ENCODE results near the gene LARGE1.

Gene LARGE1

DNA sequence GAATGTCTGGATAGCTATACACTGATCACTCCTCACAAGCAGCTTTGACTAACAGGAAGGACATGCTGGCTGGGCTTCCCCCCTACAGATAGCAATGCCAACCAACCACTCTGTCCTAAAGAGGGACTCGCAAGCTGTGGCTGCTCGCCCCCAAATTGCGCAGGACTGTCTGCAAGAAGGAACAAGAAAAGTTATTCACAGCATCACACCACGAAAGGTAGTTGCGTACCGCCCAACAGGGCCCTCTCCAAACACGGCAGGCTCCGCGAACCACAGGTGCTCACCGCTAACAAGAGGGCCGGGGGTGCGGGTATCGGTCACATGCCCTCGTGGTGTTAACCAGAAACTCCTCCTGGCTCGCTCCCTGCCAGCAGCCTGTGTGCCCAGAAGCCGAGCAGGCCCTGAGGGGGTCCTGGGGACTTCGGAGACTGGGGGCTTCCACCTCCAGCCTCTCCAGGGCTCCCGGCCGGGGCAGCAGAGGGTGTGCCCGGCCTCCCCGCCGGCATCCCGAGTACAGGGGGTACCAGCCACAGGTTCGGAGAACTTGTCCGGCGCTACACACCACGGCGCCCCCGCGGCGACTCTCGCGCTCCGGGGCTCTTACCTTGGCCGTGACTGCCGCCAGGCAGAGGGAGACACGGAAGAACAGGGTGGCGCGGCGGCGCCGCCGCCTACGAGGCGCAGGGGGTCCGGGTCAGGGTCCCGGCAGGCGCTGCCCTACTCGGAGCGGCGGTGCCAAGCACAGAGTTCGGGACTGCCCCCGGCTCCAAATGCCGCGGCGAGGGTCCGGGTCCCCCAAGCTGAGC is 682 bp downstream of the LARGE1 start:
- peak overlapping the region; percentile 71 for H3K4me3 ChIP-seq (ENCODE audit: low read depth, low read length)
- TF ChIP-seq, protein P1, sequence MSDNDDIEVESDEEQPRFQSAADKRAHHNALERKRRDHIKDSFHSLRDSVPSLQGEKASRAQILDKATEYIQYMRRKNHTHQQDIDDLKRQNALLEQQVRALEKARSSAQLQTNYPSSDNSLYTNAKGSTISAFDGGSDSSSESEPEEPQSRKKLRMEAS (IDR thresholded peaks at IDR 0.05; ENCODE audit: low read depth, low read length): no peak
- TF ChIP-seq, protein P2, sequence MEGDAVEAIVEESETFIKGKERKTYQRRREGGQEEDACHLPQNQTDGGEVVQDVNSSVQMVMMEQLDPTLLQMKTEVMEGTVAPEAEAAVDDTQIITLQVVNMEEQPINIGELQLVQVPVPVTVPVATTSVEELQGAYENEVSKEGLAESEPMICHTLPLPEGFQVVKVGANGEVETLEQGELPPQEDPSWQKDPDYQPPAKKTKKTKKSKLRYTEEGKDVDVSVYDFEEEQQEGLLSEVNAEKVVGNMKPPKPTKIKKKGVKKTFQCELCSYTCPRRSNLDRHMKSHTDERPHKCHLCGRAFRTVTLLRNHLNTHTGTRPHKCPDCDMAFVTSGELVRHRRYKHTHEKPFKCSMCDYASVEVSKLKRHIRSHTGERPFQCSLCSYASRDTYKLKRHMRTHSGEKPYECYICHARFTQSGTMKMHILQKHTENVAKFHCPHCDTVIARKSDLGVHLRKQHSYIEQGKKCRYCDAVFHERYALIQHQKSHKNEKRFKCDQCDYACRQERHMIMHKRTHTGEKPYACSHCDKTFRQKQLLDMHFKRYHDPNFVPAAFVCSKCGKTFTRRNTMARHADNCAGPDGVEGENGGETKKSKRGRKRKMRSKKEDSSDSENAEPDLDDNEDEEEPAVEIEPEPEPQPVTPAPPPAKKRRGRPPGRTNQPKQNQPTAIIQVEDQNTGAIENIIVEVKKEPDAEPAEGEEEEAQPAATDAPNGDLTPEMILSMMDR (IDR thresholded peaks at IDR 0.05; ENCODE audit: low read depth, low read length): no peak
- peak; percentile 81 for DNase-seq (ENCODE audit: low read depth)

DNA sequence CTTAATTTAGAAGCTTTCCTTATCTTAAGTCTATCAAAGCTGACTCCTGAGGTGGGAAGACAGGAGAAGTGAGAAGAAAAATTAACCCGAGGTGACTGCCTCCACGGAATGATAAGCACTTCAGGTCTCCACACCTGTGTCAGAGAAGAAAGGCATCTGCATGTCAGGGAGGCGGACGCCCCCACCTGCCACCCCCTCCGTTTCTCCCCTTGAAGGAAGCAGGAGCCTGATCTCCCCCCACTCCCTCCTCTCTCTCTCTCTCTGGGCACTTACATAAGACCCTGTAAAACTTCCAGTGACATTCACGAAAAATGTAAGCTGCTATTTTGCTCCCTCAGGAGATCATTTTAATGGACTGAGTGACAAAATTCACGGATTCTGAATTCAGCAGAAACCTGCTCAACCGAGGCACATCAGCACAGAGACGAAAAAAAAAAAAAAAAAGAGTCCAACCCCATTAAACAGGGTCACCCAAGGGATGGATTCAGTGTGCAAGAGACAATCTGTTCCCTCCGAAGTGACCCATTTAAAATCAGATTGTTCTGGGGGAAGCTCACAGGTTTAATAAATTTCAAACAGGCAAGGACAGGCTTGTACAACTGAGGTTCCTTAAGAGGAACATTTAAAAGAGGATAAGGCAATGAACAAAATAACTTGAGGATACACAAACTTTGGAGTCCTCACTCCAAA is 1.5 kb downstream of the LARGE1 start:
- TF ChIP-seq, protein P2 (IDR thresholded peaks at IDR 0.05; ENCODE audit: low read depth, low read length): no peak
- TF ChIP-seq, protein P1 (IDR thresholded peaks at IDR 0.05; ENCODE audit: low read depth, low read length): no peak
- TF ChIP-seq POLR2A (IDR thresholded peaks at IDR 0.05; ENCODE audit: extremely low read depth, insufficient read length) (no peak), MYC (IDR thresholded peaks at IDR 0.05; ENCODE audit: low read depth, low read length) (no peak)
- H3K4me3 ChIP-seq (ENCODE audit: low read depth, low read length): peak overlapping the region; percentile 71
- DNase-seq (ENCODE audit: low read depth): no peak

DNA sequence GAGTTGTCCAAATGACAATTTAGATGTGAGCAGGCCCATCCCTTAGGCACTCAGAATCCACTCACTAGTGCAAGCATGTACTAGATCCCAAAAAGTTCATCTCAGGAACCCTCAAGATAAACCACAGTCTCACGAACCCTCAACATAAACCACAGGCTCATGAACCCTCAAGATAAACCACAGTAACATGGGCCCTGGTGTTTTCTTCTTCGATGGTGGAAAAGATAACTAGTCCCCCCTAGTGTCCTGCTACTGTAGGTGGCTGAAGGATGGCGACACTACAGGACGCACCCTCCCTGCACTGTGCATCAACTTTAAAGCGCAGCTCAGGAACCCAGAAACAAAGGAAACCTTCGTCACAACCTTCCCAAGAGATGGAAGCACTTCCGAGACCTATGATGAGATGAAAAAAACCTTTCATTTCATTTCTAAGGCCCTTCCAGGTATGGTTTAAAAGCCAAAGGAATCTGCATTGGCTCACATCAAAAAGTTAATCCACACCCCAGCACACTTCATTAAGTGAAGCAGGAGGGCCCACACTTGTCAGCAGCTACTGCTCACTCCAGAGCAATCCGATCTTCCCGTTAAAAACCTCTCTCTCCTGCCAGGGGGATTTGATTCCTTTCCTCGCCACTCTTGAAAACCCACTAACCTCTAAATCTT is 2.4 kb downstream of the LARGE1 start:
- peak; percentile 88 for DNase-seq (ENCODE audit: low read depth)
- TF ChIP-seq MYC (IDR thresholded peaks at IDR 0.05; ENCODE audit: low read depth, low read length): no peak
- no peak for TF ChIP-seq POLR2A (IDR thresholded peaks at IDR 0.05; ENCODE audit: extremely low read depth, insufficient read length)
- TF ChIP-seq, protein P1 (IDR thresholded peaks at IDR 0.05; ENCODE audit: low read depth, low read length): no peak
- TF ChIP-seq, protein P2 (IDR thresholded peaks at IDR 0.05; ENCODE audit: low read depth, low read length): peak; percentile 52
- H3K4me3 ChIP-seq (ENCODE audit: low read depth, low read length): peak overlapping the region; percentile 71

DNA sequence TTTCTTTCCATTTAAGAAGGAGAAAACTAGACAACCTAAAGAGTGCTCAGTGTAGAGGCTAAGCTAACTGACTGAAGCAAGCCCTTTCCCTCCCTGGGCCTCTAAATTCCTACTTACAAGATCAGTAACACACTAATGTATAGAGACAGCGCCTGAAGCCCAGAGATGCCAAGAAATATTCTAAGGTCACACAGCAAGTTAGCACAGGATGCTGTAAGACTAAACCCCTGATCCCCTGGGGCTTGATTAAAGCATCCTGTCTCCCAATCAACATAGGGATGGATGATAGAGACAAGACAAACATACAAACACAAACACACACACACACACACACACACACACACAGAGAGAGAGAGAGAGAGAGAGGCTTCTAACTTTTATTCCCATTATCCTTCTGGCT is 5.6 kb downstream of the LARGE1 start:
- no peak for DNase-seq (ENCODE audit: low read depth)
- H3K4me3 ChIP-seq (ENCODE audit: low read depth, low read length): no peak overlapping the region
- TF ChIP-seq, protein P2 (IDR thresholded peaks at IDR 0.05; ENCODE audit: low read depth, low read length): no peak
- TF ChIP-seq, protein P1 (IDR thresholded peaks at IDR 0.05; ENCODE audit: low read depth, low read length): no peak
- TF ChIP-seq MYC (IDR thresholded peaks at IDR 0.05; ENCODE audit: low read depth, low read length): no peak
- TF ChIP-seq POLR2A (IDR thresholded peaks at IDR 0.05; ENCODE audit: extremely low read depth, insufficient read length): no peak

DNA sequence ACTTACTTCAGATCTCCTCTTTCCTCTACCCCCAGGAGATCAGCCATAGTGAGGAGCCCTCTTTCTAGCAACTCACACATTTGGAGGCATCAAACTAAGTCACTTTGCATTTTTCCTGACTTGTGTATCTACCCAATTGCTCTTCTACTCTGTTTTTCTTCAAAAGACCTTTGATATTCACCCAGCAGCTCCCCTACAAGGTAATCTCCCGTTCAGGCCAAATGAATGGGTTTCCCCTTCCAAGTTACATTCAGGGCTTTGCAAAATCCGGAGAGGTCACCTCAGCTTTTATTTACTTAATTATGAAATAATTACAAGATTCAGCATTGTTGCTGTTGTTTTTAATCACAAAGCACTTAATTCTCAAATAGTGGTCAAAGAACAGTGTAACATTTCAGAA is 6.1 kb downstream of the LARGE1 start:
- DNase-seq (ENCODE audit: low read depth): no peak
- TF ChIP-seq, protein P1 (IDR thresholded peaks at IDR 0.05; ENCODE audit: low read depth, low read length): no peak
- TF ChIP-seq, protein P2 (IDR thresholded peaks at IDR 0.05; ENCODE audit: low read depth, low read length): no peak
- H3K4me3 ChIP-seq (ENCODE audit: low read depth, low read length): no peak overlapping the region

Measured in NB4 (cell line).